HepG2 (cell line): ENCODE measurements around the gene BRAT1.

Experiments used
- CBX5 ChIP-seq: sonication (generic); formaldehyde crosslinking; IDR thresholded peaks from 2 replicates; pipeline ENCODE4 v1.4.0; 2020; ENCODE audit warnings: missing genetic modification reagents, borderline replicate concordance
- DDIT3 ChIP-seq: sonication (generic); formaldehyde crosslinking; IDR thresholded peaks from 2 replicates; pipeline ENCODE4 v1.4.0; 2020; ENCODE audit warnings: mild to moderate bottlenecking, missing genetic modification reagents
- MXI1 ChIP-seq: IDR thresholded peaks from 3 replicates; pipeline ENCODE4 v1.6.1; 2012; ENCODE audit warnings: low read depth, low read length, inconsistent platforms, borderline replicate concordance
- SP4 ChIP-seq: sonication (generic); formaldehyde crosslinking; IDR thresholded peaks from 2 replicates; pipeline ENCODE4 v1.8.1; 2023; ENCODE audit warnings: mild to moderate bottlenecking, missing genetic modification reagents
- ZNF879 ChIP-seq: sonication (generic); formaldehyde crosslinking; IDR thresholded peaks from 2 replicates; pipeline ENCODE4 v1.8.1; 2023; ENCODE audit warnings: missing genetic modification reagents
- ZZZ3 ChIP-seq: sonication (generic); formaldehyde crosslinking; IDR thresholded peaks from 2 replicates; pipeline ENCODE4 v1.4.0; 2020; ENCODE audit warnings: missing genetic modification reagents, mild to moderate bottlenecking, borderline replicate concordance
- TF ChIP-seq, protein P1 (sequence below): sonication (generic); formaldehyde crosslinking; IDR thresholded peaks from 2 replicates; pipeline ENCODE4 v1.8.0; 2022; ENCODE audit warnings: mild to moderate bottlenecking, missing genetic modification reagents; ENCODE audit not compliant: insufficient replicate concordance

- TF ChIP-seq ZZZ3 (no peak), CBX5 (CRISPR knock-in tag) (no peak), ZNF879 (CRISPR knock-in tag) (no peak), SP4 (CRISPR knock-in tag) (no peak), DDIT3 (CRISPR knock-in tag) (no peak), MXI1 (no peak)
- TF ChIP-seq, protein P1, sequence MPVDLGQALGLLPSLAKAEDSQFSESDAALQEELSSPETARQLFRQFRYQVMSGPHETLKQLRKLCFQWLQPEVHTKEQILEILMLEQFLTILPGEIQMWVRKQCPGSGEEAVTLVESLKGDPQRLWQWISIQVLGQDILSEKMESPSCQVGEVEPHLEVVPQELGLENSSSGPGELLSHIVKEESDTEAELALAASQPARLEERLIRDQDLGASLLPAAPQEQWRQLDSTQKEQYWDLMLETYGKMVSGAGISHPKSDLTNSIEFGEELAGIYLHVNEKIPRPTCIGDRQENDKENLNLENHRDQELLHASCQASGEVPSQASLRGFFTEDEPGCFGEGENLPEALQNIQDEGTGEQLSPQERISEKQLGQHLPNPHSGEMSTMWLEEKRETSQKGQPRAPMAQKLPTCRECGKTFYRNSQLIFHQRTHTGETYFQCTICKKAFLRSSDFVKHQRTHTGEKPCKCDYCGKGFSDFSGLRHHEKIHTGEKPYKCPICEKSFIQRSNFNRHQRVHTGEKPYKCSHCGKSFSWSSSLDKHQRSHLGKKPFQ, result no peak
Observed at GRCh38 chr7:2598154-2598823, 43.0 kb upstream of the BRAT1 start.
